Measurements from ENCODE around the gene GRIN2A. TPM values are rescaled to one million over a fixed set of nuclear protein-coding genes. Genes with fewer than 3 reads are reported as not detected.

GRIN2A gene
- polyA plus RNA-seq, 2 of the 4 experiments (the other 2 are of a cell fraction) = not detected

DNA sequence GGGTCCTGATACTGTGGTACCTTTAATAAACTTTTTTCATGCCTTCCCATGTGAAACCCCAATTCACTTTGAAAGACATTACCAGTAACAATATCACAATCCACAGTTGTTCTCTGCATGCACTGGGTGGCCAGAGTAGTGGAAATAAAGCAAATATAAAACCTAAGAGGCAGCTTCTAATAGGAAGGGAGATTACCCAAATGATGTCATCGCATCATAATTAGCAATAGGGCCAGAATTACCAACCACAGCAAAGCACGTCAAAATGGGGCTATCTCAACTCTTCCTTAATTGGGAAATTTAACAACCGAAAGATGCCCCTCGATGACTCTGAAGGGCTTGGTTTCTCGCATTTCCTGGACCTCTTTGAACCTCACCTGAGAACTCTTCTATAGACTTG is 224.8 kb downstream of the GRIN2A start:
- ATAC-seq (no peak), DNase-seq (ENCODE audit: low read depth in 1 of 2, low spot score in 1 of 2) (no peak), FAIRE-seq (no peak)
- no peak overlapping the region for H3K4me3 ChIP-seq
- no peaks in the 10 kb centered on the region for H3K9me3 ChIP-seq
- no peak overlapping the region for H3K27ac ChIP-seq
- H3K4me2 ChIP-seq = no peak overlapping the region
- no peaks in the 10 kb centered on the region for H3K4me1 ChIP-seq
- CTCF ChIA-PET = no interaction called here
- 4% methylated on average over 5 of the region's 5 CpGs for WGBS (ENCODE audit: missing lambda C conversion rate)
- POLR2A ChIA-PET = no interaction called here
- TF ChIP-seq, protein P1, sequence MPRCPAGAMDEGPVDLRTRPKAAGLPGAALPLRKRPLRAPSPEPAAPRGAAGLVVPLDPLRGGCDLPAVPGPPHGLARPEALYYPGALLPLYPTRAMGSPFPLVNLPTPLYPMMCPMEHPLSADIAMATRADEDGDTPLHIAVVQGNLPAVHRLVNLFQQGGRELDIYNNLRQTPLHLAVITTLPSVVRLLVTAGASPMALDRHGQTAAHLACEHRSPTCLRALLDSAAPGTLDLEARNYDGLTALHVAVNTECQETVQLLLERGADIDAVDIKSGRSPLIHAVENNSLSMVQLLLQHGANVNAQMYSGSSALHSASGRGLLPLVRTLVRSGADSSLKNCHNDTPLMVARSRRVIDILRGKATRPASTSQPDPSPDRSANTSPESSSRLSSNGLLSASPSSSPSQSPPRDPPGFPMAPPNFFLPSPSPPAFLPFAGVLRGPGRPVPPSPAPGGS (IDR thresholded peaks at IDR 0.05) = no peak
- TF ChIP-seq TP53 (CRISPR knock-in tag; IDR thresholded peaks at IDR 0.05) = no peak
- TF ChIP-seq, protein P2, sequence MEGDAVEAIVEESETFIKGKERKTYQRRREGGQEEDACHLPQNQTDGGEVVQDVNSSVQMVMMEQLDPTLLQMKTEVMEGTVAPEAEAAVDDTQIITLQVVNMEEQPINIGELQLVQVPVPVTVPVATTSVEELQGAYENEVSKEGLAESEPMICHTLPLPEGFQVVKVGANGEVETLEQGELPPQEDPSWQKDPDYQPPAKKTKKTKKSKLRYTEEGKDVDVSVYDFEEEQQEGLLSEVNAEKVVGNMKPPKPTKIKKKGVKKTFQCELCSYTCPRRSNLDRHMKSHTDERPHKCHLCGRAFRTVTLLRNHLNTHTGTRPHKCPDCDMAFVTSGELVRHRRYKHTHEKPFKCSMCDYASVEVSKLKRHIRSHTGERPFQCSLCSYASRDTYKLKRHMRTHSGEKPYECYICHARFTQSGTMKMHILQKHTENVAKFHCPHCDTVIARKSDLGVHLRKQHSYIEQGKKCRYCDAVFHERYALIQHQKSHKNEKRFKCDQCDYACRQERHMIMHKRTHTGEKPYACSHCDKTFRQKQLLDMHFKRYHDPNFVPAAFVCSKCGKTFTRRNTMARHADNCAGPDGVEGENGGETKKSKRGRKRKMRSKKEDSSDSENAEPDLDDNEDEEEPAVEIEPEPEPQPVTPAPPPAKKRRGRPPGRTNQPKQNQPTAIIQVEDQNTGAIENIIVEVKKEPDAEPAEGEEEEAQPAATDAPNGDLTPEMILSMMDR (IDR thresholded peaks at IDR 0.05) = no peak
- TF ChIP-seq NR3C1 (IDR thresholded peaks at IDR 0.05) = no peak
- no peak for TF ChIP-seq REST (IDR thresholded peaks at IDR 0.05)
- no peak for TF ChIP-seq CHD2 (IDR thresholded peaks at IDR 0.05; ENCODE audit: low read length, partially characterized antibody)

- ATAC-seq = no peak
- no peaks in the 10 kb centered on the region for H3K9me3 ChIP-seq
- H3K4me2 ChIP-seq = no peak overlapping the region
- H3K4me3 ChIP-seq = no peak overlapping the region
- no peak for DNase-seq (ENCODE audit: low read depth in 1 of 2, low spot score in 1 of 2)
- no peak for FAIRE-seq
- no peaks in the 10 kb centered on the region for H3K4me1 ChIP-seq
- ChIA-PET POLR2A (no interaction called here), CTCF (no interaction called here)
- TF ChIP-seq HDAC2 (IDR thresholded peaks at IDR 0.05) = no peak
- TF ChIP-seq, protein P3, sequence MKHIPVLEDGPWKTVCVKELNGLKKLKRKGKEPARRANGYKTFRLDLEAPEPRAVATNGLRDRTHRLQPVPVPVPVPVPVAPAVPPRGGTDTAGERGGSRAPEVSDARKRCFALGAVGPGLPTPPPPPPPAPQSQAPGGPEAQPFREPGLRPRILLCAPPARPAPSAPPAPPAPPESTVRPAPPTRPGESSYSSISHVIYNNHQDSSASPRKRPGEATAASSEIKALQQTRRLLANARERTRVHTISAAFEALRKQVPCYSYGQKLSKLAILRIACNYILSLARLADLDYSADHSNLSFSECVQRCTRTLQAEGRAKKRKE (CRISPR knock-in tag; IDR thresholded peaks at IDR 0.05; ENCODE audit: low read depth) = no peak
- H3K27ac ChIP-seq = no peak overlapping the region
Measured at GRCh38 chr16:9957002-9957401, 225.2 kb downstream of the GRIN2A start.

DNA sequence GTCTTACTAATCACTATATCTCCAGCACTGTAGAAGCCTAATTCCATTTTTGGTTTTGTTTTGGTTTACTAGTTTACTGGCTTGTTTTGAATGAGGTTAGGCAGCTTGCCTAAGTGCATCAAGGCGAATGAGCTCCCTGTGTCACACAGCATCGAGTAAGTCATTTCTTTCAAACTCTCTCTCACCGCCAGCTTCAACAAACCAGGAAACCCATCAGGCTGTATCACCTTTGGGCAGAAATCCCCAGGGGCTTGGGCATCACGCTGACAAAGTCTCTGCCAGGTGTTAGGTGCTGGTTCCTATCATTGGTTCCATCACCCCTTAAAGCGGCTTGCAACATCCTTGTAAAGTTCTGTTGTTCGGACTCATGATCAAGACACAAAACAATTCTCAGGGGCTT is 226.6 kb downstream of the GRIN2A start:
- no peaks in the 10 kb centered on the region for H3K4me1 ChIP-seq
- DNase-seq (ENCODE audit: low read depth in 1 of 2, low spot score in 1 of 2) (no peak), ATAC-seq (no peak), FAIRE-seq (no peak)
- CTCF ChIA-PET = no interaction called here
- 21% methylated on average over 6 of the region's 6 CpGs for WGBS (ENCODE audit: missing lambda C conversion rate)
- no peak overlapping the region for H3K27ac ChIP-seq
- POLR2A ChIA-PET = no interaction called here
- TF ChIP-seq, protein P3 (CRISPR knock-in tag; IDR thresholded peaks at IDR 0.05; ENCODE audit: low read depth) = no peak
- TF ChIP-seq HOXB13 (CRISPR knock-in tag; IDR thresholded peaks at IDR 0.05; ENCODE audit: low read depth) (no peak), FOXS1 (CRISPR knock-in tag; IDR thresholded peaks at IDR 0.05) (no peak), PBX3 (IDR thresholded peaks at IDR 0.05) (no peak), EHMT2 (IDR thresholded peaks at IDR 0.05; ENCODE audit: low read depth) (no peak), BHLHE40 (IDR thresholded peaks at IDR 0.05; ENCODE audit: low read depth, low read length) (no peak), HDAC2 (IDR thresholded peaks at IDR 0.05) (no peak), EP300 (IDR thresholded peaks at IDR 0.05) (no peak), FOSL2 (IDR thresholded peaks at IDR 0.05) (no peak), FOSL2 (CRISPR knock-in tag; IDR thresholded peaks at IDR 0.05) (no peak), CEBPB (IDR thresholded peaks at IDR 0.05) (no peak), E2F6 (IDR thresholded peaks at IDR 0.05; ENCODE audit: borderline replicate concordance, low read depth) (no peak), POLR2A (IDR thresholded peaks at IDR 0.05; ENCODE audit: low read length) (no peak), HOXA7 (CRISPR knock-in tag; IDR thresholded peaks at IDR 0.05) (no peak), CHD4 (IDR thresholded peaks at IDR 0.05; ENCODE audit: borderline replicate concordance) (no peak), HOXB5 (CRISPR knock-in tag; IDR thresholded peaks at IDR 0.05) (no peak), EHF (CRISPR knock-in tag; IDR thresholded peaks at IDR 0.05) (no peak), RAD21 (conservative IDR thresholded peaks at IDR 0.05 in 1 of 2, IDR thresholded peaks at IDR 0.05 in 1 of 2) (no peak)
- TF ChIP-seq, protein P4, sequence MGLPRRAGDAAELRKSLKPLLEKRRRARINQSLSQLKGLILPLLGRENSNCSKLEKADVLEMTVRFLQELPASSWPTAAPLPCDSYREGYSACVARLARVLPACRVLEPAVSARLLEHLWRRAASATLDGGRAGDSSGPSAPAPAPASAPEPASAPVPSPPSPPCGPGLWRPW (IDR thresholded peaks at IDR 0.05) = no peak
- no peak overlapping the region for H3K4me2 ChIP-seq
- H3K4me3 ChIP-seq = no peak overlapping the region
- H3K9me3 ChIP-seq = no peaks in the 10 kb centered on the region
